Measurements from ENCODE around the gene LPP.

Gene LPP

GRCh38 chr3:188360364-188360881 lies 206.5 kb downstream of the LPP start:
- DNase-seq (ENCODE audit: low read depth, low spot score), result no peak

GRCh38 chr3:188361888-188362287 lies 207.9 kb downstream of the LPP start:
- DNase-seq (ENCODE audit: low read depth, low spot score), result no peak

GRCh38 chr3:188362405-188362831 lies 208.5 kb downstream of the LPP start:
- no peak for DNase-seq (ENCODE audit: low read depth, low spot score)

- no peak for DNase-seq (ENCODE audit: low read depth, low spot score)
These were observed 211.2 kb downstream of the LPP start for GRCh38 chr3:188365184-188365583.

GRCh38 chr3:188365988-188366698 lies 212.2 kb downstream of the LPP start:
- no peak for DNase-seq (ENCODE audit: low read depth, low spot score)

- DNase-seq (ENCODE audit: low read depth, low spot score), result no peak
These were observed 213.7 kb downstream of the LPP start for GRCh38 chr3:188367678-188368077.

GRCh38 chr3:188369526-188369925 lies 215.6 kb downstream of the LPP start:
- no peak for DNase-seq (ENCODE audit: low read depth, low spot score)

- DNase-seq (ENCODE audit: low read depth, low spot score), result no peak
These were observed 216.3 kb downstream of the LPP start for GRCh38 chr3:188370081-188370830.

GRCh38 chr3:188378786-188379185 lies 224.8 kb downstream of the LPP start:
- DNase-seq (ENCODE audit: low read depth, low spot score), result no peak

GRCh38 chr3:188380252-188380651 lies 226.3 kb downstream of the LPP start:
- no peak for DNase-seq (ENCODE audit: low read depth, low spot score)

- DNase-seq (ENCODE audit: low read depth, low spot score), result no peak
These were observed 226.8 kb downstream of the LPP start for GRCh38 chr3:188380722-188381121.

- no peak for DNase-seq (ENCODE audit: low read depth, low spot score)
These were observed 229.8 kb downstream of the LPP start for GRCh38 chr3:188383748-188384147.

- no peak for DNase-seq (ENCODE audit: low read depth, low spot score)
These were observed 231.3 kb downstream of the LPP start for GRCh38 chr3:188385295-188385694.

GRCh38 chr3:188389711-188390342 lies 235.9 kb downstream of the LPP start:
- no peak for DNase-seq (ENCODE audit: low read depth, low spot score)

GRCh38 chr3:188390343-188390718 lies 236.4 kb downstream of the LPP start:
- no peak for DNase-seq (ENCODE audit: low read depth, low spot score)

GRCh38 chr3:188390775-188391443 lies 237.0 kb downstream of the LPP start:
- no peak for DNase-seq (ENCODE audit: low read depth, low spot score)

- no peak for DNase-seq (ENCODE audit: low read depth, low spot score)
These were observed 237.6 kb downstream of the LPP start for GRCh38 chr3:188391592-188391991.

- DNase-seq (ENCODE audit: low read depth, low spot score), result no peak
These were observed 238.1 kb downstream of the LPP start for GRCh38 chr3:188392076-188392475.

GRCh38 chr3:188394623-188395022 lies 240.7 kb downstream of the LPP start:
- DNase-seq (ENCODE audit: low read depth, low spot score), result no peak

- no peak for DNase-seq (ENCODE audit: low read depth, low spot score)
These were observed 242.3 kb downstream of the LPP start for GRCh38 chr3:188396251-188396650.

GRCh38 chr3:188396900-188397299 lies 242.9 kb downstream of the LPP start:
- DNase-seq (ENCODE audit: low read depth, low spot score), result no peak
